ENCODE measurements around the gene AFM. TPM values are rescaled to one million over a fixed set of nuclear protein-coding genes. Genes with fewer than 3 reads are reported as not detected.

Gene AFM
- total RNA-seq, 1 experiment from 2014 or later, result not detected

DNA sequence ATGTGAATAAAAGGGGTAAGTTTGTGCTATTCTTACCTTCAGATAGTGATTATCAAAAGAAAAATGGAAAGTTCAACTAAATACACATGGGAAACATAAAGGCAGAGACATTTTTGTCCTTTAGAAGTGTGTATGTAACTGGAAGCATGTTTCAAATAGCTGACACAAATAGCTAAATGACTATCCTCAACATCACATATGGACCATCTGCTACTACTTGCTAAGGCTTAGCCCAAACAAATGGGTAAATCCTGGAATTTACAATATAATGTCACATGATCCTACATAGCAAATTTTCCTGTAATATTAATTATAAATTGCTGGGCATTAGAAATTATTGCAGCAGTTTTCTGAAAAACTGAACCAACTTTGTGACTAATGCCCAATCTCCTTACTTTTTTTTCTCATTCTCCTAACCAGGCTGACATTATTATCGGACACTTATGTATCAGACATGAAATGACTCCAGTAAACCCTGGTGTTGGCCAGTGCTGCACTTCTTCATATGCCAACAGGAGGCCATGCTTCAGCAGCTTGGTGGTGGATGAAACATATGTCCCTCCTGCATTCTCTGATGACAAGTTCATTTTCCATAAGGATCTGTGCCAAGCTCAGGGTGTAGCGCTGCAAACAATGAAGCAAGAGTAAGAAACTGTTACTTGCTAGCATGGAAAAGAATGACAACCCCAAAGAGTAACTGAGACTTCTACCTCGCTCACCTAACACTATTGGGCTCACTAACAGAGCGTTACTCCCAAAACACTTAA is 29.4 kb upstream of the AFM start:
- TF ChIP-seq SIN3A (IDR thresholded peaks at IDR 0.05; ENCODE audit: low read depth) (no peak), FOSL1 (IDR thresholded peaks at IDR 0.05; ENCODE audit: low read depth) (no peak), RAD21 (IDR thresholded peaks at IDR 0.05; ENCODE audit: low read depth) (no peak), JUND (IDR thresholded peaks at IDR 0.05) (no peak), CEBPB (IDR thresholded peaks at IDR 0.05; ENCODE audit: low read depth) (no peak), EZH2 (IDR thresholded peaks at IDR 0.05) (no peak), ZNF274 (IDR thresholded peaks at IDR 0.05; ENCODE audit: low read depth, low read length) (no peak), ZFX (IDR thresholded peaks at IDR 0.05) (no peak), POLR2AphosphoS5 (IDR thresholded peaks at IDR 0.05; ENCODE audit: low read depth, low read length) (no peak), POLR2A (IDR thresholded peaks at IDR 0.05; ENCODE audit: borderline replicate concordance, extremely low read depth, insufficient read depth, insufficient read length) (no peak), SP1 (IDR thresholded peaks at IDR 0.05; ENCODE audit: low read depth) (no peak), ELF1 (IDR thresholded peaks at IDR 0.05; ENCODE audit: borderline replicate concordance, low read depth) (no peak), MAX (IDR thresholded peaks at IDR 0.05) (no peak), TCF7L2 (IDR thresholded peaks at IDR 0.05; ENCODE audit: borderline replicate concordance, extremely low read depth, insufficient read depth, insufficient read length) (no peak)
- TF ChIP-seq, protein P1, sequence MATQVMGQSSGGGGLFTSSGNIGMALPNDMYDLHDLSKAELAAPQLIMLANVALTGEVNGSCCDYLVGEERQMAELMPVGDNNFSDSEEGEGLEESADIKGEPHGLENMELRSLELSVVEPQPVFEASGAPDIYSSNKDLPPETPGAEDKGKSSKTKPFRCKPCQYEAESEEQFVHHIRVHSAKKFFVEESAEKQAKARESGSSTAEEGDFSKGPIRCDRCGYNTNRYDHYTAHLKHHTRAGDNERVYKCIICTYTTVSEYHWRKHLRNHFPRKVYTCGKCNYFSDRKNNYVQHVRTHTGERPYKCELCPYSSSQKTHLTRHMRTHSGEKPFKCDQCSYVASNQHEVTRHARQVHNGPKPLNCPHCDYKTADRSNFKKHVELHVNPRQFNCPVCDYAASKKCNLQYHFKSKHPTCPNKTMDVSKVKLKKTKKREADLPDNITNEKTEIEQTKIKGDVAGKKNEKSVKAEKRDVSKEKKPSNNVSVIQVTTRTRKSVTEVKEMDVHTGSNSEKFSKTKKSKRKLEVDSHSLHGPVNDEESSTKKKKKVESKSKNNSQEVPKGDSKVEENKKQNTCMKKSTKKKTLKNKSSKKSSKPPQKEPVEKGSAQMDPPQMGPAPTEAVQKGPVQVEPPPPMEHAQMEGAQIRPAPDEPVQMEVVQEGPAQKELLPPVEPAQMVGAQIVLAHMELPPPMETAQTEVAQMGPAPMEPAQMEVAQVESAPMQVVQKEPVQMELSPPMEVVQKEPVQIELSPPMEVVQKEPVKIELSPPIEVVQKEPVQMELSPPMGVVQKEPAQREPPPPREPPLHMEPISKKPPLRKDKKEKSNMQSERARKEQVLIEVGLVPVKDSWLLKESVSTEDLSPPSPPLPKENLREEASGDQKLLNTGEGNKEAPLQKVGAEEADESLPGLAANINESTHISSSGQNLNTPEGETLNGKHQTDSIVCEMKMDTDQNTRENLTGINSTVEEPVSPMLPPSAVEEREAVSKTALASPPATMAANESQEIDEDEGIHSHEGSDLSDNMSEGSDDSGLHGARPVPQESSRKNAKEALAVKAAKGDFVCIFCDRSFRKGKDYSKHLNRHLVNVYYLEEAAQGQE (IDR thresholded peaks at IDR 0.05; ENCODE audit: low read depth), result no peak
- TF ChIP-seq, protein P2, sequence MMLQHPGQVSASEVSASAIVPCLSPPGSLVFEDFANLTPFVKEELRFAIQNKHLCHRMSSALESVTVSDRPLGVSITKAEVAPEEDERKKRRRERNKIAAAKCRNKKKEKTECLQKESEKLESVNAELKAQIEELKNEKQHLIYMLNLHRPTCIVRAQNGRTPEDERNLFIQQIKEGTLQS (IDR thresholded peaks at IDR 0.05), result no peak
- no peak for DNase-seq (ENCODE audit: low read depth, low spot score)
- POLR2A ChIA-PET, result no interaction called here
- no peak overlapping the region for H3K9ac ChIP-seq (ENCODE audit: low read length)
- no peak overlapping the region for H3K4me2 ChIP-seq (ENCODE audit: low read length)
- intact Hi-C loops (cut with micrococcal nuclease), result no loop called here
- H3K27ac ChIP-seq (ENCODE audit: low read depth, low read length), result no peak overlapping the region
- H4K20me1 ChIP-seq (ENCODE audit: insufficient read depth), result no peaks in the 10 kb centered on the region
- no peak overlapping the region for H2AFZ ChIP-seq (ENCODE audit: low read depth, low read length, poor library complexity, severe bottlenecking)
- no peaks in the 10 kb centered on the region for H3K4me1 ChIP-seq (ENCODE audit: control insufficient read depth in 1 of 2, insufficient read depth in 2 of 2, low read length in 2 of 2)
- H3K36me3 ChIP-seq (ENCODE audit: control insufficient read depth in 1 of 2, insufficient read depth in 2 of 2, low read length in 2 of 2), result no peaks in the 10 kb centered on the region
- CTCF ChIA-PET, result no interaction called here
- no peaks in the 10 kb centered on the region for H3K9me3 ChIP-seq (ENCODE audit: control insufficient read depth in 1 of 2, insufficient read depth in 1 of 2, low read depth in 1 of 2, low read length in 2 of 2)
- H3K4me3 ChIP-seq (replicated peaks in 1 of 2; ENCODE audit: low read depth in 1 of 2, low read length in 2 of 2), result no peak overlapping the region
- H3K79me2 ChIP-seq (ENCODE audit: insufficient read depth, low read length), result no peaks in the 10 kb centered on the region
- no peaks in the 10 kb centered on the region for H3K27me3 ChIP-seq (ENCODE audit: insufficient read depth, low read length)
- no peak for ATAC-seq
- RAD21 ChIA-PET (ENCODE audit: low non-redundant PET in 1 of 2, low total read pairs in 2 of 2, uncharacterized antibody in 2 of 2, unreplicated experiment in 2 of 2), result no interaction called here
- BruUV-seq (replicated peaks), result no TSS peak
- H3K9me2 ChIP-seq (ENCODE audit: insufficient read depth), result no peaks in the 10 kb centered on the region

All from HCT116 (cell line).